ENCODE results near the gene RRP8.
A peak's percentile ranks its signal among the peaks of the same experiment; 100 is the strongest.

The RRP8 gene

GRCh38 chr11:6603287-6604080 is at the start of gene RRP8, which contains the start of gene ILK:
Gene RRP8, minus strand, starts transcription at chr11:6603616. Its CDS starts 114 bp downstream, at chr11:6603502.
Gene ILK, plus strand, starts transcription at chr11:6603774. Its CDS starts 498 bp downstream, at chr11:6604272.
- peak; percentile 83 for DNase-seq

DNA sequence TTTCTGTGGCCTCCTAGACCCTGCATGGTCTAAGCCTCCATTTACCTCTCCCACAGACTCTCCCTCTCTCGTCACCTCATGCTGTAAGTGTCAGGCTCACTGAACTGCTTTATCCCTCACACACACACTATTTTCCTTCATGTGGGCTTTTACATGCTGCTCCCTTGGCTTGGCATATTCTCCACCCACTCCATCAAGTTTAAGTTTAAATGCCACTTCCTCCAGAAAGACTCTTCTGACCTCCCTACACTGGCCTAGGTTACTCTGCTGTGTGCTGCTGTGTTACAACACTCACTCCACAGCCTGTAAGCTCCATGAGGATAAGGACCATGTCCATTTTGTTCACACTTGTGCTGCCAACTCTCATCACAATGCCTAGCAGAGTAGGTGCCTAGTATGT is 49.7 kb upstream of the RRP8 start:
- no peak for DNase-seq

GRCh38 chr11:6652182-6652581 is 48.8 kb upstream of the RRP8 start:
- no peak for DNase-seq

- DNase-seq = peak; percentile 59
Observed at GRCh38 chr11:6650980-6651379, 47.6 kb upstream of the RRP8 start.

DNA sequence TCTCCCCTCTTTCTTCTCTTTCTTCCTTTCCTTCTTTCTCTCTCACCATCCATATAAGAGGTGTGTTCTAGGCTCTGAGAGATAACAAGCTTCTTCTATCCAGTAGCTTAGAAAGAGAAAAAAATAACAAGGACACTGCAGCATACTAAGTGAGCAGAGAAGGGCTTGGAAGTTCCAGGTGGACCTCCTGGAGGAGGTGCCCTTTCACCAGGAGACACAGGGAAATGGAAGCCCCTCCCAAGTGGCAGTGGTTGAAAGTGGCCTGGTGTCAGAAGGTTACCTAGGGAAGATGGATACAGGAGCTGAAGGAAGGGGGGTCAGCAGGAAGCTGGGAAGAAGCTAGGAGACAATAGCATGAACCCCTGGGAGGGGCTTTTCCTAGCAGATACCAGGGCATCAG is 46.7 kb upstream of the RRP8 start:
- DNase-seq = no peak

DNA sequence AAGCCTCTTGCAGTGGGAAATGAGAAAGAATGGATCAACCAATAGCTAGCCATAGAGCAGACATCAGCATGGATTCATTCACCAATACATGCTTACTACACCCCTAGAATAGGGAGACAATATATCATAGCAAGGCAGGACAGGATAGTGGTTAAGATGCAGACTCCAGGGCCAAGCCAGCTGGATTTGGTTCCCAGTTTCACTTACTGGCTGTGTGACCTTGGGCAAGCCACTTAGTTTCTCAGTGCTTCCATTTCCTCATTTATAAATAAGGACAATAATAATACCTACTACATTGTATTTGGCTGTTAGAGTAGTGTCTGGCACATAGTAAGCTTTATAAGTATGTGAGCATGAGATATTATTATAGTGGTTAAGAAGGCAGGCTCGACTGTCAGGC is 45.1 kb upstream of the RRP8 start:
- DNase-seq = no peak

- DNase-seq = no peak
Observed at GRCh38 chr11:6647836-6648235, 44.4 kb upstream of the RRP8 start.

DNA sequence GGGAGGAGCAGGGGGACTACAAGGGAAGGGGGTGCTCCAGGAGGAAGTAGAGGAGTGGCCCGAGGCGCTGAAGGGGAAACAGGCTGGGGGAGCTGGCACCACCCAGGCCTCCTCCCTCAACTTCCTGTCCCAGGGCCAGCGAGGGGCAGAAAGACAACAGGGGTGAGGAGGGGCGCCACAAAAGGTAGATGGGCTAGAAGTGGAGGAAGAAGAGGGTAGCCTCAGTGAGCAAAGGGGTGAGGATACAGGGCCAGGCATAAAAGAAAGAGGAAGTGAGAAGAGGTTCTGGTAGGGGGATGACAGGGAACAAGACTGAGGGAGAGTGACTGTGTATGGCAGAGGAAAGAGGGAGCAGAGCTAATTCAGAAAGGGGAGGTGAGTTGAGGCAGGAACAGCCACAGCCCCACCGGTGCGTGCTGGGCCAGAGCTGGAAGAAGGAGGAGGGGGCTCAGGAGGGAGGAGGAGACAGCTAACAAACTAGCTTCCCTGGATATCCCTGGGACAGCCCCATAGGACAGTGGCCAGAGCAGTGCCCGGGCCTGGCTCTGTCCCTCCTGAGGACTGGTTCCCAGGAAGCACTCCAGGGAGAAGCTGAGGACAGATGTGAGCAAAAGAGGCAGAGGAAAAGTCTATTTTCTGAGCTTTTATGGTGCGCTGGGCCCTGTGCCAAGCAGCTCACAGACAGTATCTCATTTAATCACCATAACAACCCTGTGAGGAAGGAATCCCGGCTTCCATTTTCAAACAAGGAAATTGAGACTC is 43.7 kb upstream of the RRP8 start:
- DNase-seq = no peak

- no peak for DNase-seq
Observed at GRCh38 chr11:6646576-6646917, 43.1 kb upstream of the RRP8 start.

DNA sequence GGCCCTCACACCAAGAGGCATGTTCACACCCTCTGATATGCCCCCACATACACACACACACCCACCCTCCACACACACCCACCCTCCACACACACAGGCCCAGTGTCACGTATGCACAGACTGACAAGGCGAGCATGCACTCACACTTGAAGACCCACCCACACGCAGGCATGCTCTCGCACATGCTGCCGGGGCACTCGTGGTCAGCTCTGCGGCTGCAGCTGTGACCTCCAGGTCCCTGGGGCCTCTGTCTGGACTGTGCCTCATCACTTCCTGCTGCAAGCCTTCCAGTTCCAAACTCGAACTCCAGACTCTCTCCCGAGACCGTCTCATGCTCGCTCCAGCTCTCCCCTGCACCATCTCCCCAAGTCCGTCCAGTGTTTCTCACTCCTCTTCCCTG is 42.7 kb upstream of the RRP8 start:
- no peak for DNase-seq

GRCh38 chr11:6642957-6643356 is 39.5 kb upstream of the RRP8 start:
- no peak for DNase-seq

DNA sequence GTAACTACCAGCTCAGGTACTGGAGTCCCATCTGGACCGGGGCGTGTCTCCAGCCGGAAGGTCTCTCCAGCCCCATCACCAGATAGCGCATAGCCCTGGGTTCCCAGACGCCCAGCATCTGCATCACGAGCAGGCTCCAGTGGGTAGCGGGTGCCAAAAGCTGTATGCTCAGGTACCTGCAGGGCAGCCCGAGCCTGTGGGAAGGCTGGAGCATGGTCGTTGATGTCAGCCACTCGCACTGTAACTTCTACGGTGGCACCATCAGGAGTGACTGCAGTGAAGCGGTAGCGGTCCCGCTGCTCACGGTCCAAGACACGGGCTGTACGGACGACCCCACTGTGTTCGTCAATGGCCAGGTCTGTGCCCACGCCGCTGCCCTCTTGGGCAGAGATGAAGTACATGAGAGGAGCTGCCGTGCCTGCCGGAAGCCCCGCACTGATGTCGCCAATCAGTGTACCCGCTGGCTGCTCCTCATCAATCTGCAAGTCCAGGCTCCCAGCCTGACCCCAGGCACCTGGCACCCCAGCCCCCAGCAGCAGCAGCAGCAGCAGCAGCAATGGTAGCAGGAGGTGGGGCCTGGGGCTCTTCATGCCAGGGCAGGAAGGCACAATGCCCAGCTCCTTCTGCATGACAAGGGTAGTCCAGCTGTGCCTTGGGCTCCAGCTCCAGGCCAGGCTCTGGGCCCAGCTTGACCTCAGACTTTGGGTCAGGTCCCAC is 37.7 kb upstream of the RRP8 start:
- no peak for DNase-seq

- no peak for DNase-seq
Observed at GRCh38 chr11:6640036-6640984, 36.9 kb upstream of the RRP8 start.

GRCh38 chr11:6638429-6638828 is 35.0 kb upstream of the RRP8 start:
- no peak for DNase-seq

DNA sequence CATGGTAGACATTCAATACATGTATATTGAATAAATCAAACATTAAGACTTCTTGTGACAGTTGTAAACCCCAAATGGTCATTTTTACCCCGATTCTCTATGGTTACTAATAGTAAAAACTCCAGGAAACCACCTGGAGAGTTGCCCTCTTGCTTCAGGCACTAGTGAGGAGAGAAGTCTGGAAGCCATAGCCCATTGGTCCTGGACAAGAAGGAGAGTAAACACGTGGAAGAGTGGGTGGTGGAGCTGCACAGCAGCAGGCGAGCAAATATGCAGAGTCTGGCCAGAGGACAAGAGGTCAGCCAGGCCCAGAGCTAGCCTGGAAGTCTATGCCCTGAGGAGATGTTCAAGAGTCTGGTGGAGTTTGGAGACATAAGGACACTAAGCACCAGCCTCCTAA is 34.5 kb upstream of the RRP8 start:
- DNase-seq = no peak

- no peak for DNase-seq
Observed at GRCh38 chr11:6636480-6636879, 33.1 kb upstream of the RRP8 start.

- no peak for DNase-seq
Observed at GRCh38 chr11:6635082-6635932, 31.9 kb upstream of the RRP8 start.

- DNase-seq = no peak
Observed at GRCh38 chr11:6634534-6634933, 31.1 kb upstream of the RRP8 start.

DNA sequence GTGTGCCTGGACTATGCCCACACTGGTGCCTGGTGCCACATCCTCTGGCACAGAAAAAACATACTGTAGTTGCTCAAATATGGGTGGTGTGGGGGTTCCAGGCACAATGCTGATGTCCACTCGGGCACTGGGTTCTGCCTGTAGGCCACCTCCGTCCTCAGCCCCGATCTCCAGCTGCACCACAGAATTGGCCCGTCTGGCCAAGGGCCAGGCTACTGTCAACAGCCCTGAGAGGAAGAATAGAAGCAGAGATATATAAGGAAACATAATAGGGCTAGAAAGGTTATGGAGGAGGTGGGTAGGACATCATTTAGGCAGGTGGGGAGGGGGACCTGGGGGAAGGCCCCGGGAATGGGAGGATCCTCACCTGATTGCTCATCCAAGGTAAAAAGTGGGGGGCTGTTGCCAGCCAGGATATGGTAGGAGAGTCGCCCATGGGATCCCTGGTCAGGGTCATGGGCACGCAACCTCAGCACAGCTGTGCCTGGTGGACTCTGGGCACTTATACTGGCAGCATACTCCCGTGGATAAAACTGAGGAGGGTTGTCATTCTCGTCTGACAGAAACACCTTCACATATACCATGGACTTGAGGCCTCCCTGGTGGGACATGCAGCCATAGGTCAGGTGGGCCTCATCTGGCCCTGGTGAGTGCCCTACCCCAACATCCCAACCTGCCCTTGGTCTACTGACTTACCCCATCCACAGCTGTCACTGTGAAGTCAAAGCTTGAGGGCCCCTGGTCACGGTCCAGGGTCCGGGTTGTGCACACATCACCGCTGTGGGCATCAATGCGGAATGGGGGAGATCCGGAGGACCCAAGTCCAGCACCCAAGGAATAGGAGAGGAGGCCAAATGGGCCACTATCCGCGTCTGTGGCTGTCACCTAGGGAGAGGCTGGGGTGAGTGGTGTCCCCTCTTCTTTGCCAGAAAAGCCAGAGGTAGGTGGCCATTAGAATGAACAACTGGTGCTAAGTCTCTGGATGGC is 30.3 kb upstream of the RRP8 start:
- DNase-seq = no peak
